ENCODE data around the gene ACIN1. TPM values are rescaled to one million over a fixed set of nuclear protein-coding genes. Genes with fewer than 3 reads are reported as not detected.

The ACIN1 gene
- polyA plus RNA-seq, 10 donors = 103 to 183 (median 143) TPM

DNA sequence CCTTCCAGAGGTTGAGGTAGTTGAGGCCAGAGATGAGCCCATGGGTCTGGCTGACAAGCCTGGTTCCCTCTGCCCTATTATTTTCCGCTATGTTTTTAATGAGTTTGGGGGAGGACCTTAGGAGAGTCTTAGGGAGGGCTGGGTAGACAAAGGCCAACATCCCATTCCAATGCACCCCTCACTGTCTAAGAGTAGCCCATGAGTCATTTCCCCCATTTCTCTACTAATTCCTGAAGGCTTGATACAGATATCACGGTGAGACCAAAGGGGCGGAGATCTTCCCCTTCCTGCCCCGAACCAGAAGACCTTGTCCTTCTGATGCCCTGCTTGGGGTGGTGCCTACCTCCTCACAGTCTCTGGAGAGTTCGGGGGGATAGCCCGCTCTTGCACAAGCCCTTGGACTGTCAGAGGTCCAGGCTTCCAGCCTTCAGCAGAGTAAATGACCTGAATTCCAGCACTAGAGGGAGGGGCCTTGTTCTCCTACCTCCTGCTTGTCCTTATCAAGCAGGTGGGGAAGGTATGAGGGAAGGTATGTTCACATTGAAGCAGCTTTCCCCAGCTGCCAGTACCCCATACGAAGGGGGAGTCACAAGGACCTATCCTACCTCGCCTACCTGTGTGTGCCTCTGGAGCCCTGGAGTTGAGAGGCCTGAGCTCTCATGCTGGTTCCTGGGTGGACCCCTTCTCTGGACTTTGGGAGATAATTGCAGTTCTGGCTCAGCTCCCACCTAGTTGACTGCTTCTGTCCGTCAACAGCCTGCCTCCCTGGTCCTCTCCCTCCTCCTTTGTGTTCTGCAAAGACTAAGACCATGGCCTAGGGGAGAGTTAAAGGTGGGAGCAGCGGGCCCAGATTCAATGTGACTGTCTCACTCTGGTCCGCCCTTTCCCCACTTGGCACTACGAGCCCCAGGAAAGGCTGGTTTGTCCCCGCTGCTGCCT lies 49.2 kb downstream of the ACIN1 start:
- DNase-seq = no peak

DNA sequence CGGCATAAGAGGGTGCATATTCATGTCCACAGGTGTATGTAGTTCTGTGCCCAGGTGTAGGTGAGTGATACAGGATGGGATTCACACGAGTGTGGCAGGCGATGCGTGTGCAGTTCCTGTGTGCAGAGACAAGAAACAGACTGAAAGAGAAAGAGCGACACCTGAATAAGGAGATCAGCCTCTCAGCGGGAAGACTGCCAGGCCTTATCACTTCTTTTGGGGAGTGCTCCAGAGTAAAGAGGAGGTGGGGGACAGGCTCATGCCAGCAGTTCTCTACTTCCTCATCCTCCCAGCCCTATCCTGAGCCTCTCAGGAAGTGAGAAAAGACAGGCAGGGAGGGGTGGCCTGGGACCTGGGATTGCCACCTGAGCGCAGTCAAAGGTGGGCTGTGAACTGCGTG lies 50.1 kb downstream of the ACIN1 start:
- DNase-seq = no peak

DNA sequence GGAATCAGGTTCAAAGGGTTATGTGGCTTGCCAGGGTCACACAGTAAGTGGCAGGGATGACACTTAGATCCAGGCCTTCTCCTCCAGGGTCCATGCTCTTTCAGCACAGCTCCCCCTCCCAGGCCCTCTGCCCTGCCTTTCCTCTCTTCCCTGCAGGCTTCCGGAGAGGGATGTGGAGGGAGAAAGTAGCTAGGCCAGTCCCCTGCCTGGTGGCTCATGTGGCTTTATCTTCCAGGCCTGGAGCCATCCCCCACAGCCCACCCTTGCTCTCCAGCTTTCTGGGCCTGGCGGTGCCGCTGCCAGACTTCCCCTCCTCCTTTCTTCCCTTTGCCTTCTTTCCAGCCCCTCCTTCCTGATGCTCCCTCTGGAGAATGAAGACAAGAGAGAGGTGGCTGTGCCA lies 51.2 kb downstream of the ACIN1 start:
- no peak for DNase-seq

DNA sequence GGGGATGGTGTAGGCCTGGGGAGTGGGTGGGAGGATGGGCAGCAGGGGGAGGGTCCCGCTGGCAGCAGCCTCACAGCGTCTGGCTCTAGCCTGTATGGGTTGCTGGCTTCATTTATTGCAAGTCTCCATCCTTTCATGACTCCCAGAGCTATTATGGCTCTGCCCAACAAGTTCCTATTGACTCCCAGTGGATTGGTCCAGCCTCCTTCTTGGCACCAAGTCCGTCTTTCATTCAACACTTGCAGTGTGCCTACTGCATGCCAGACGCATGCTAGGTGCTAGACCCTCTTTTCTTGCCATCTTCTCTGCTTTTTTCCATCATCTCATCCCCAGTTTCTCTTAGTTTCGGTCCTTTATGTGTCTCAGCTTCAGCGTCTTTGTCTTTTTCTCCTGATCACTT lies 51.8 kb downstream of the ACIN1 start:
- DNase-seq = no peak

DNA sequence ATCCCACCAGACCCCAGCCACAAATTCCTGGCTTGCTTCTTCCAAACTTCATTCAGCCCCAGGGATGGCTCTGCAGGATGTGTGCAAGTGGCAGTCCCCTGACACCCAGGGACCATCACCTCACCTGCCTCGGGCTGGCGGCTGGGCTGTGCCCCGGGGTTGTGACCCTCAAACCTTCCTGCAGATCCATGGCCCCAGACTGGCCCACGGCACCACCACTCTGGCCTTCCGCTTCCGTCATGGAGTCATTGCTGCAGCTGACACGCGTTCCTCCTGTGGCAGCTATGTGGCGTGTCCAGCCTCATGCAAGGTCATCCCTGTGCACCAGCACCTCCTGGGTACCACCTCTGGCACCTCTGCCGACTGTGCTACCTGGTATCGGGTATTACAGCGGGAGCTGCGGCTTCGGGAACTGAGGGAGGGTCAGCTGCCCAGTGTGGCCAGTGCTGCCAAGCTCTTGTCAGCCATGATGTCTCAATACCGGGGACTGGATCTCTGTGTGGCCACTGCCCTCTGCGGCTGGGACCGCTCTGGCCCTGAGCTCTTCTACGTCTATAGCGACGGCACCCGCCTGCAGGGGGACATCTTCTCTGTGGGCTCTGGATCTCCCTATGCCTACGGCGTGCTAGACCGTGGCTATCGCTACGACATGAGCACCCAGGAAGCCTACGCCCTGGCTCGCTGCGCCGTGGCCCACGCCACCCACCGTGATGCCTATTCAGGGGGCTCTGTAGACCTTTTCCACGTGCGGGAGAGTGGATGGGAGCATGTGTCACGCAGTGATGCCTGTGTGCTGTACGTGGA lies 52.6 kb downstream of the ACIN1 start, which contains the start of gene PSMB11:
TSS of gene PSMB11 (plus strand) at position 51 of the 804 bp plus-strand sequence. CDS start at position 65, 14 bp downstream.
- no peak for DNase-seq

DNA sequence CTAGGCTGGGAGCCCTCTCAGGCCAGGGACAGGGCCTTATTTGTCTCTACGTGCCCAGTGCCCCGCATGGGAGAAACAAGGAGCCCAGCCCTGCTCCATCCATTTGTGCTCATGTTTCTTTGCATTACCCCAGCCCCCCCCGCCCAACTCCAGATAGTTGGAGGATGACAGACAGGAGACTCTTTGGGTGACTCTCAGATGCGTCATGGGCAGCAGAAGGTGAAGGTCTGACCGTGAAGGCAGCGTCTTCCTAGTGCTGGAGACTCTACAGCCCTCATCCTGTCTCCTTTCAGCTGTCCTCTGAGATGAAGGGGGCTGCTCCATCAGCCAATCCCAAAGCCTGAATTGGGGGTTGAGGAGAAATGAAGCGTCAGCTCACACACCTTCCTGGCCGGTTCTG lies 53.2 kb downstream of the ACIN1 start:
- no peak for DNase-seq

DNA sequence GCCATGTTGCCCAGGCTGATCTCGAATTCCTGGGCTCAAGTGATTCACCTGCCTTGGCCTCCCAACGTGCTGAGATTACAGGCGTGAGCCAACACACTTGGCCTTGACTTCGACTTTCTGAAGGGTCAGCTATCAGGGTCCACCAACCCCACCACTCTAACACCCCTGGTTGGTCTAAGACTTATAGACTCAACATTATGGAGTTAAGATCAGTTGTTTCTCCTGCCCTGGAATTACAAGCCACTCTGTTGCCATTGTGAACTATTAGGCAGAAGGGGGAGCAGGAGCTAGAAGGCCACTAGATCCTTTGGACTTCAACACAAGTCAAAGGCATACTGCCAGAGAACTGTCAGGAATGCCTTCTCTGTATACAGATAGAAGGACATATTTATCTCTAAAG lies 54.8 kb downstream of the ACIN1 start:
- DNase-seq = no peak

DNA sequence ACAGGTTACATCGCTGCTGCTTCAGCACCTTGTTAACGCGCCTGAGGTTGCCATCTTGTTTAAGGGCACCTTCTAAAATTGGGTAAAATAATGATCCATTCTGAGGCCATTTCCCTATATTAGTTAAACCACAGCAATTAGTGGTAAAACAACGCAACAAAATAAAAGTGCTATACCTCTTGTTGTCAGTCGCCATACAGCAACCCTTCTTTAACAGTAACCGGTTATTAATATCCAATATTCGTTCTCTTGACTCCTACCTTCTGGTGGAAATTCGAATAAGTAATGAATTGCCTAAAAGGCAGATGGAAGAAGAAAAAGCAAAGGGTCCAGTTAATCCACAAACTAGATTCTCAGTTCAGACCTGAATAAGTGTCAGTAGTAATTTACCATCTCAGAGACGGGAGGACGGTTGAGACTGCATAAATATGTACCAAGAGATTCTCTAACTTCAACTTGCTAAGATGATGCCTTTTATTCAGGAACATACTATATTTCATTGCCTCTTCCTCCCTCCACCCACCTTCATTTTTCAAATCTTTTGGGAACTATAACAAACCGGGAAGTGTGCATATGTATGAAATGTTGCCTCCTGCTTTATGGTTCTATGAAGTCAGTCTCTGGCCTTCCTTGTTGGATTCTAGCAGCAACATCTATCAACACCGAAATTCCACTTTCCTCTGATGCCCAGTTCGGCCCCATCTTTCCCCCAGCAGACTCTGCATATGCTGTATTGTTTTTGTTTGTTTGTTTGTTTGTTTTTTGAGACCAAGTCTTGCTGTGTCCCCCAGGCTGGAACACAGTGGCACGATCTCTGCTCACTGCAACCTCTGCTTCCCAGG lies 59.4 kb downstream of the ACIN1 start:
- peak in 1 of 3 donors; percentile 59 for DNase-seq

DNA sequence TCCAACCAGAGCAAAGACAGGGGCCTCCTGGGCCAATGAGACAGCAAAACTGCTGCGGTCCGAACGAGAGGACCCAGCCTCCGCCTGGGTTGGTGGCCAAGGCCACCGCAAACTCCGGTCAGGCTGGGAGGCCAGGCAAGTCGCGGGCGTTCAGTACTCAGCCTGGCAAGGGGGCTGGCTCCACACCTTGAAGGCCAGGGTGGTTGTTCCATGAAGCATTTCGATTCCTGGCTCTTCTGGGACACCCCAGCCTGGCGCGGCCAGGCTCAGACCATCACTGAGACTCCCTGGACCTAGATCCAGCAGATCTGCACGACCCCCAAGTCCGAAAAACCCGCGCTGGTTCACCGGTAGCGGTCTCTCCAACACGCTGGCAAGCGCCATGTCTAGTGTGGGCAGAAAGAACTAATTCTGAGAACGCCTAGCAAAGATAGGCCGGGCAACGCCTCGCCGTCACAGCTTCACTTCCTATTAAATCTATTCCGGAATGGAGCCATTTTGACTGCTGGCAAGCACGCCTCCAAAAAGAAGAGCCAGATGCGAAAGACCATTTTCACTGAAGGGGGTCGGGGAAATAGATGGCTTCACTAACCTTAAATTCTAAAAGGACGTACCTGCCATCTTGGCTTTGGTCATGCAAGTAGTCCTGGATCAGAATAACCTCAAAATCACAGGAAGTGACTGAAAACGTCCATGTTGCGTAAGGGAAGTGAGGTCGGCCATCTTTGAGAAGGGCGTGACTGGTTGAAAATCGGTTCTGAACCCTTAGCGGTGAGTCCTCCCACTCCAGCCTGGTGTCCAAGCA lies 60.2 kb downstream of the ACIN1 start, which contains the start of gene PSMB5:
TSS of gene PSMB5 (minus strand) at position 403 of the 805 bp plus-strand sequence. CDS start at position 384, 19 bp downstream.
- peak; percentile 95 to 99 (median 95) for DNase-seq

DNA sequence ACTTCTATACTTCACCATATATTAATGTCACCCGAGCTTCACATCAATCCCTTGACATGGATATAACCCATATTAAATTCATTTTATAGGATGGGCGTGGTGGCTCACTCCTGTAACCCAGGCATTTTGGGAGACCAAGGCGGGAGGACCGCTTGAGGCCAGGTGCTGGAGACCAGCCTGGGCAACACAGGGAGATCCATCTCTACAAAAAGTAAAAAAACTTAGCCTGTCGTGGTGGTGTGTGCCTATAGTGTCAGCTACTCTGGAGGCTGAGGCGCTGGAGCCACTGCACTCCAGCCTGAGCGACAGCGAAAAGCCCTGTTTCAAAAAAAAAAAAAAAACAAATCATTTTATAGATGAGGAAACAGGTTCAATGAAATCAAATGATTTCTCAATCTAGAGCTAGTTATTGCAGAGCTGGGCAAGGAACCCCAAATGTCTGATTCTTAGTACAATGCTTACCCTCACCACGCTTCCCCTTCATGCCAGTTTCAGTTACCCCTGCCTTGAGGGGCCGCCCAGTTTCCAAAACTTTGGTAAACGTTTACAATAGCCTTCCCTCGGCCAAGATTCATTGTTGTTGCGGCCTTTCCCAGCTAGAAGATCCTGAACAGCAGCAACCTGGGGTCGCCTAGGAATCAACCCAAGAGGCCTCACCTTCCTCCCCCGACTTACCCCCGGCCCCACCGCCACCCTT lies 61.0 kb downstream of the ACIN1 start:
- peak in 1 of 3 donors; percentile 25 for DNase-seq

DNA sequence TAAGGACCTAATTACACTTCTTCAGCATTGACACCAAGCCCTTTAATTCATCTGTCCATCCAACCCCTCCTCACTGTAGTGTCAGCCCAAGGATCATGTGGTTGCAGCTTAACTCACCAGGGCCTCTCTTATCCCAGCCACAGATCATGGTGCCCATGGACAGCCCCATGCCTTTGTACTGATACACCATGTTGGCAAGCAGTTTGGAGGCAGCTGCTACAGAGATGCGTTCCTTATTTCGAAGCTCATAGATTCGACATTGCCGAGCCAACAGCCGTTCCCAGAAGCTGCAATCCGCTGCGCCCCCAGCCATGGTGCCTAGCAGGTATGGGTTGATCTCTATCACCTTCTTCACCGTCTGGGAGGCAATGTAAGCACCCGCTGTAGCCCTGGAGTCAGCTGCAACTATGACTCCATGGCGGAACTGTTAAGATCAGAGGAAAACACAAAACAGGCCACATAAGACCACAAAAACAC lies 61.6 kb downstream of the ACIN1 start:
- DNase-seq = no peak

DNA sequence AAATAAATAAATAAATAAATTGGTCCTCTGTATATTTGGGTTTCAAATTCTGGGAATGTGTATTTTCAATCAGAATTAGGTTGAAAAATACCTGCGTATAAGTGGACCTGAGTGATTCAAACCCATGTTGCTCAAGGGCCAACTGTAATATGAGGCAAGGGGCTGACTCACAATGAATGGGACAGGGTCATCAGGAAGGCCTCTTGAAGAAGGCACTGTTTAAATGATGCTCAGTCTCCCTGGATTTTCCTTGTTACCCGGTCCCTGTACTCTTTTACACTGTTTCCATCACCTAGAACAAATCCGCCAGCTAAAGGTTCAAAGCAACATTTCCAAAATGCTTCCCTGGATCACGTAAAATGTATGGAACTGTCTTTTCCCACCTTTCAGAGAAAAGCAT lies 64.0 kb downstream of the ACIN1 start:
- DNase-seq = no peak

DNA sequence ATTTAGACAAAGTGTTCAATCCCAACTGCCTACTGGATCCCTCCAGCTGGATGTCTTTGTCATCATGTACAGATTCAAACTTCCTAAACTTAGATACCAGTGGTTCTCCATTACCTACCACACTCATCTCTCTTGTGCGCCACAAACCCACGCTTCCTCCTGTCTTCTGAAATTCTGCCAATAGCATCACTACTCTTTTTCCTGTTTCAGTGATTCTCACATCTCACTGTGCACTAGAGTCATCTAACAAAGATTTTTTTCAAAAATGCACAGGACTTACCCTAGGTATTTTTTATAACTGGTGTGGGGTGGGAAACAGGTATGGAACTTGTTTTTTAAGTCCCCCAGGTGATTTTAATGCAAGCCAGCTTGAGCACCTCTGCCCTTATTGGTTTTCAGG lies 66.1 kb downstream of the ACIN1 start:
- DNase-seq = no peak

DNA sequence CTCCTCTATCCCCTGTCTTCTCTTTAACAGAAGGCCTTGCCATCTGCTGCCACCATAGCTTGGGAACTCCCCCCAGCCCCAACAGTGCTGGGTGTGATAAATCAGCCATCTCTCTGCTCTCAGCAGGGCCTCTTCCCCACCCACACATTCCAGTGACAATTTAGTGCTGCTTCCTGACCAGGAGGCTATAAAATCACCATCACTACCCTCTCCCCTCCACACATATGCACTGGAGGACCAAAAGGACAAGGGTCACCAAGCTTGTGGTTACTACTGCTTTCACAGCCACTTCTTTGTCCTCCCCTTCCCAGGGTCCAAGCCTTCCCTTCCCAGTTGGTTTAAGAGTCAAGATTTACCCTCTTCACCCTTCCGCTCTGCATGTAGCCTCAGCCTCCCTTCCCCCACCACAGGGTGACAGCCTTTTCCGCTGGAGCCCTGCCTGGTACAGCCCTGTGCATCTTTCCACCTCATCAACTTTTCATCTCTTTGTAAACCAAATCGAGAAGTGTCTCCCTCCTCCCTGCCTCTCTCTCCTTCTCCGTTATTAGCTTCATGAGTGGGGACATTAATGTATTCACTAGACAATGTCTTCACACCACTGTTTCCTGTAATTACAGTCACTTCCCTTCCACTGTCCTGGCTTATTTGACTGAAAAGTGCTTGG lies 69.7 kb downstream of the ACIN1 start:
- DNase-seq = no peak

DNA sequence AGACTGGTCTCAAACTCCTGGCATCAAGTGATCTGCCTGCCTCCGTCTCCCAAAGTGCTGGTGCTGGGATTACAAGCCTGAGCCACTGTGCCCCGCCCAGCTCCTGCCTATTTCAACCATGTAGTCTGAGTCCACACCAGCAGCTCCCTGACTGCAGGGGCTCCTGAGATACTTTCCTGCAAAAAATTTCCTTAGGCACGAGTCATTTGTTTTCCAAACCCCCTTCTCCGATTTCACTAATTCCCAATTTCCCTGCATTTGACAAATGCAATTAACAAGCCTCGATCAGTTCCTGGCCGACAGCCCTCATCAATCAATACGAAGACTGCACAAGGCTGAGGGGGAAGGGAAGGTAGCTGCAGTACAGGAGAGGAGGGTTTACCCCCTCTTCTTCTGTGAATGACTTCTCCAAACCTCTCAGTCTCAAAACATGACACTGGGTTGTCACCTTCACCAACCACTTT lies 70.3 kb downstream of the ACIN1 start:
- no peak for DNase-seq

DNA sequence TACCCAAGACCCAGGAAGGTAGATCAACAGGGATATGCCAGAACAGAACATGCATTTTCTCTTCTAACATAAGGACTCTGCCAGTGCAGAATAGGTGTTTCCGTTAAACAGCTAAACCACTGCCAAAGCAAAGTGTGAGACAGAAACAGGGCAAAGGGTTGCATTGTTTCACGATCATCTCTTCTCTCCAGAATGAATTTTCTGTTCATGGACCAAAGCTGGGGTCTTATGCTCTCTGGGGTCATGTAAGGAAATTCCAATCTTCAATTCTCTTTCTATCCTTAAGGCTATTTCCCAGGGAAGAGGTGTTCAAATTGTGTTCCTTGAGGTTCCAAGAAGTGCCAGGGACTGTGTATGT lies 71.2 kb downstream of the ACIN1 start:
- no peak for DNase-seq

DNA sequence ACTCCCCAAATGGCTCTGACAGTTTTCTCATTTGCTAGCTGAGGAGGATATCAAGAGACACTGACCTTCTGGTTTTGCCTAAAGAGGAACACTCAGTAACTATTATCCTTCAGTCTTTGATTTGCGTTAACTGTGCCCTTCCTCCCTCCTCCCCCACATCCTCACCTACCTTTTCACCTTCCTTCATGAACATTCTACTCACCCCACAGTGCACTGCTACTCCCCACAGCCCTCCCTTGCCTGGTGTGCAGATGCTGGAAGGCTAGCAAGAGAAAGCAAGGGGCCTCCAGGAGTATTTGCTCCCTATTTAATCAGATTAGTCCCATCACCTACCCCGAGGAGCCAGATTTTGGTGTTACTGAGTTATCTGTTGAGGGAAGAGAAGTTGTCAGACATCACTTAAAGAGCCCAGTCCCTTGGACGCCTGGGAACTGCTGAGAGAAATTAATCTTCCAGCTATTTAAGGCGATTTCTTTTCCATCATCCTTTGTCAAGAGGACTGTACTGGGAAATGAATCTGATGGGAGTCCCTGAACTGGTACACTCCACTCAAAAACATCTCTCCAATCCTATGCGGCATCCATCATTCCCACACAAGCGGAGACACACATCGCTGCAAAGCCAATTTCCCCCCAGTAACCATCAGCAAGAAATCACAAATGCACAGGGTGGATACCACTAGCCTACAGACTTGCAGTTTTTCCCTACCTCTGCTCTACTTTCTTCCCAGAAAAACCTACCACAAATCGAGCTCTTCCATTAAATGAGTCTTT lies 71.7 kb downstream of the ACIN1 start:
- no peak for DNase-seq

DNA sequence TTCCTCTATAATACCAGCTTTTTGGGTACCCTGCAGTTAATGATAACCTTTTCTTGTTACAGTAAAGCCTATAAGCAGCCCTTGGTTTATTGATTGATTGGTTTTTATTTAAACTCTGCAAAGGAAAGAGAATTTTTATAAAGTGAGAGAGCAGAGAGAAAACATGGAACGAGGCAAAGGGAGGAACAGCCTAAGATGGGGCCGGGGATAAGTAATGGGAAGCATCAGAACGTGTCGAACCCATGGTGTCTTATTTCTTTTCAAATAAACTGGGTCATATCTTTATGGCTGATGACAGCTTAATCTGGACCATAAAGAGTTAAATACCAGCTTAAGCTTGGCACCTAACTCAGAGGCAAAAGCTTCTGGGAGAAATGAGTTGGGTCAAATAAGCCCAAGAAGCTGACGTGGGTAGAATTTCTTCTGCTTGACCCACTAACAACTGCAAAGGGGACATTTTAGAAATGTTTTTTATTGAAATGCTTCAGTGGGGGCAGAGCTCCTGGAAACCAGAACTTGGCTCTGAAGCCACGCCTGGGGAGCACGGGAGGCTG lies 73.0 kb downstream of the ACIN1 start:
- no peak for DNase-seq

Data from muscle of back (tissue), 11 donors.